GM23338 (cell line): Measurements from ENCODE around the gene SPTB. TPM values are rescaled to one million over a fixed set of nuclear protein-coding genes. Genes with fewer than 3 reads are reported as not detected.

Source experiments
- ATAC-seq: fragments of 200-7000 bp; cut with Tn5 transposase; 3 replicates; pipeline ENCODE4 v1.9.1; 2020
- DNase-seq: peaks from one replicate; pipeline ENCODE4 v3.0.0-alpha.2; 2015; ENCODE audit warnings: low spot score
- H2AFZ ChIP-seq: fragments of 200-600 bp; sonication (generic); 2 replicates; pipeline ENCODE4 v1.8.0; 2016; ENCODE audit warnings: antibody characterized with exemption, mild to moderate bottlenecking, moderate library complexity
- H3F3A ChIP-seq: fragments of 200-600 bp; sonication (generic); replicated peaks from 2 replicates; pipeline ENCODE4 v1.8.0; 2017; ENCODE audit warnings: antibody characterized with exemption, mixed run types, low read depth
- H3K27ac ChIP-seq: fragments of 200-600 bp; sonication (generic); 2 replicates; pipeline ENCODE4 v1.6.1; 2016; ENCODE audit warnings: low read depth
- H3K27me3 ChIP-seq: fragments of 200-600 bp; sonication (generic); 2 replicates; pipeline ENCODE4 v1.8.0; 2016; ENCODE audit warnings: mild to moderate bottlenecking, mixed run types, moderate library complexity; ENCODE audit not compliant: insufficient read depth
- H3K36me3 ChIP-seq: fragments of 200-600 bp; sonication (generic); 2 replicates; pipeline ENCODE4 v1.8.0; 2016; ENCODE audit warnings: mild to moderate bottlenecking; ENCODE audit not compliant: insufficient read depth
- H3K4me1 ChIP-seq: fragments of 200-600 bp; sonication (generic); 2 replicates; pipeline ENCODE4 v1.8.0; 2016; ENCODE audit warnings: mild to moderate bottlenecking, moderate library complexity; ENCODE audit not compliant: insufficient read depth
- H3K4me2 ChIP-seq: fragments of 200-600 bp; sonication (generic); 2 replicates; pipeline ENCODE4 v1.7.1; 2017; ENCODE audit warnings: mixed run types
- H3K4me3 ChIP-seq: fragments of 200-600 bp; sonication (generic); 2 replicates; pipeline ENCODE4 v1.6.1; 2016; ENCODE audit warnings: mixed run types
- H3K79me2 ChIP-seq: fragments of 200-600 bp; sonication (generic); replicated peaks from 2 replicates; pipeline ENCODE4 v1.8.0; 2017; ENCODE audit warnings: mild to moderate bottlenecking; ENCODE audit not compliant: insufficient read depth
- H3K9me2 ChIP-seq: fragments of 200-600 bp; sonication (generic); 2 replicates; pipeline ENCODE4 v1.8.0; 2017; ENCODE audit not compliant: insufficient read depth
- H4K20me1 ChIP-seq: fragments of 200-600 bp; sonication (generic); replicated peaks from 2 replicates; pipeline ENCODE4 v1.8.0; 2017; ENCODE audit warnings: mild to moderate bottlenecking; ENCODE audit not compliant: insufficient read depth
- H3K27ac Mint-ChIP-seq: 2 replicates; pipeline ENCODE4 v1.8.0; 2020; ENCODE audit warnings: inconsistent platforms, mild to moderate bottlenecking, moderate library complexity, mixed read lengths
- H3K27me3 Mint-ChIP-seq: 3 replicates; pipeline ENCODE4 v1.8.0; 2022; ENCODE audit warnings: low read depth, mild to moderate bottlenecking, moderate library complexity, mixed read lengths, inconsistent platforms; ENCODE audit not compliant: insufficient read depth, poor library complexity
- H3K36me3 Mint-ChIP-seq: 3 replicates; pipeline ENCODE4 v1.8.0; 2021; ENCODE audit warnings: low read depth, mild to moderate bottlenecking, inconsistent platforms, moderate library complexity, mixed read lengths
- H3K4me1 Mint-ChIP-seq: 3 replicates; pipeline ENCODE4 v1.8.0; 2020; ENCODE audit warnings: mild to moderate bottlenecking, inconsistent platforms, mixed read lengths
- H3K4me3 Mint-ChIP-seq: 3 replicates; pipeline ENCODE4 v1.8.0; 2021; ENCODE audit warnings: moderate library complexity, mild to moderate bottlenecking, inconsistent platforms, mixed read lengths
- H3K9me3 Mint-ChIP-seq: 3 replicates; pipeline ENCODE4 v1.8.0; 2020; ENCODE audit warnings: moderate library complexity, mild to moderate bottlenecking, inconsistent platforms, mixed read lengths
- CTCF ChIP-seq, 2 experiments: fragments of 200-600 bp in 1 of 2; sonication (generic) in 1 of 2; conservative IDR thresholded peaks; 2 replicates each; pipeline versions ENCODE4 v1.5.1 to v1.6.1; 2016 to 2017; ENCODE audit warnings: antibody characterized with exemption in 2 of 2, low read depth in 2 of 2, mild to moderate bottlenecking in 2 of 2, moderate library complexity in 1 of 2
- ETS1 ChIP-seq: IDR thresholded peaks from 2 replicates; pipeline ENCODE4 v1.6.1; 2016; ENCODE audit warnings: antibody characterized with exemption
- EZH2phosphoT487 ChIP-seq: fragments of 200-600 bp; sonication (generic); IDR thresholded peaks from one replicate; pipeline ENCODE4 v1.8.1; 2018; ENCODE audit warnings: antibody characterized with exemption; ENCODE audit not compliant: unreplicated experiment
- JUNB ChIP-seq: IDR thresholded peaks from one replicate; pipeline ENCODE4 v1.6.1; 2016; ENCODE audit warnings: antibody characterized with exemption; ENCODE audit not compliant: unreplicated experiment
- POLR2AphosphoS5 ChIP-seq: IDR thresholded peaks from 2 replicates; pipeline ENCODE4 v1.6.1; 2016; ENCODE audit warnings: antibody characterized with exemption, low read depth
- REST ChIP-seq: IDR thresholded peaks from one replicate; pipeline ENCODE4 v1.6.1; 2018; ENCODE audit warnings: antibody characterized with exemption; ENCODE audit not compliant: unreplicated experiment
- STAT1 ChIP-seq: IDR thresholded peaks from one replicate; pipeline ENCODE4 v1.6.1; 2016; ENCODE audit warnings: antibody characterized with exemption; ENCODE audit not compliant: unreplicated experiment
- ZNF114 ChIP-seq: fragments of 250-450 bp; sonication (Bioruptor Pico); IDR thresholded peaks from 2 replicates; pipeline ENCODE4 v1.5.0; 2020; ENCODE audit warnings: mild to moderate bottlenecking, moderate library complexity
- ZNF331 ChIP-seq: fragments of 250-450 bp; sonication (Bioruptor Pico); IDR thresholded peaks from 2 replicates; pipeline ENCODE4 v1.5.0; 2020; ENCODE audit warnings: low read depth, mild to moderate bottlenecking, moderate library complexity
- ZNF462 ChIP-seq: fragments of 250-450 bp; sonication (Bioruptor Pico); IDR thresholded peaks from 2 replicates; pipeline ENCODE4 v1.5.0; 2020; ENCODE audit warnings: mild to moderate bottlenecking, moderate library complexity
- polyA plus RNA-seq: library from polyadenylated mRNA; unstranded; fragments of >200 nt; fragmentation: Nextera tagmentation; extraction: Ambion mirVana; gene quantifications from 2 replicates; pipeline ENCODE4 v1.2.1, GENCODE V29; 2016
- total RNA-seq: library from RNA; depleted of rRNA; stranded (reverse); fragments of >200 nt; shearing (Covaris generic); gene quantifications from 2 replicates; pipeline ENCODE4 v1.2.3, GENCODE V29; 2014

The SPTB gene
- total and polyA plus RNA-seq, 2 experiments from 2014 or later: 1.1 to 1.9 TPM

- no peak for TF ChIP-seq JUNB
- TF ChIP-seq ZNF114 (CRISPR knock-in tag): no peak
- TF ChIP-seq EZH2phosphoT487: no peak
- TF ChIP-seq ETS1: no peak
Measured at GRCh38 chr14:64929014-64929359, 49.3 kb upstream of the SPTB start (continued).

- no peak for DNase-seq
- no peaks in the 10 kb centered on the region for H3K27me3 Mint-ChIP-seq
- H3K27ac Mint-ChIP-seq: no peak overlapping the region
- peaks cover 37% of the 10 kb centered on the region for H3K36me3 ChIP-seq
- H3K36me3 Mint-ChIP-seq: peaks cover 23% of the 10 kb centered on the region
- no peak overlapping the region for H2AFZ ChIP-seq
- H3K79me2 ChIP-seq: no peaks in the 10 kb centered on the region
- H3K9me3 Mint-ChIP-seq: no peaks in the 10 kb centered on the region
- no peaks in the 10 kb centered on the region for H3K9me2 ChIP-seq
- H3K4me1 ChIP-seq: no peaks in the 10 kb centered on the region
- no peaks in the 10 kb centered on the region for H3K4me1 Mint-ChIP-seq
- H3K4me3 ChIP-seq: no peak overlapping the region
- no peak overlapping the region for H3K4me3 Mint-ChIP-seq
- no peak for ATAC-seq
- no peaks in the 10 kb centered on the region for H4K20me1 ChIP-seq
- H3K27me3 ChIP-seq: no peaks in the 10 kb centered on the region
- no peak overlapping the region for H3K4me2 ChIP-seq
- H3K27ac ChIP-seq: peak overlapping the region; percentile 60
- peaks cover 3% of the 10 kb centered on the region; the same call in 1 of the 2 replicates for H3F3A ChIP-seq
- TF ChIP-seq POLR2AphosphoS5 (no peak), CTCF (conservative IDR thresholded peaks at IDR 0.05; ENCODE audit: low read depth in 2 of 2) (no peak), REST (no peak), ETS1 (no peak), JUNB (no peak), ZNF331 (no peak), STAT1 (no peak), ZNF462 (CRISPR knock-in tag) (no peak), ZNF114 (CRISPR knock-in tag) (no peak), EZH2phosphoT487 (no peak)
Measured at GRCh38 chr14:64928239-64929013, 48.7 kb upstream of the SPTB start.
